Measurements from ENCODE around the gene FHAD1. TPM values are rescaled to one million over a fixed set of nuclear protein-coding genes. Genes with fewer than 3 reads are reported as not detected.

FHAD1 gene
- total RNA-seq, 1 experiment from 2014 or later, result 1.9 TPM

- no peak overlapping the region for H3K56ac ChIP-seq (ENCODE audit: insufficient read length, low read depth, low read length)
- H3K79me2 ChIP-seq (ENCODE audit: insufficient read depth, low read length), result no peaks in the 10 kb centered on the region
- Mint-ChIP-seq H3K36me3 (ENCODE audit: insufficient read depth in 1 of 3, low read depth in 3 of 3) (no peaks in the 10 kb centered on the region; a peak in 1 of 7 replicates), H3K9me3 (peaks cover 0 to 7% of the 10 kb centered on the region in 2 experiments; a peak in 3 of 5 replicates), H3K27ac (no peak overlapping the region), H3K4me3 (peak overlapping the region in 1 of 2 experiments; percentile 35; a peak in 1 of 5 replicates), H3K4me1 (peaks cover 21 to 22% of the 10 kb centered on the region in 2 experiments), H3K27me3 (ENCODE audit: low read depth) (peaks cover 12% of the 10 kb centered on the region)
- H2AFZ ChIP-seq (ENCODE audit: low read length), result no peak overlapping the region
- H3K9ac ChIP-seq (ENCODE audit: extremely low read depth, insufficient read length, low read length), result no peak overlapping the region
- no peak overlapping the region for H3K4me2 ChIP-seq (ENCODE audit: insufficient read depth, insufficient read length, low read length)
- no peak overlapping the region for H3K27ac ChIP-seq (ENCODE audit: insufficient read length, low read depth, low read length)
- H2BK120ac ChIP-seq (ENCODE audit: low read depth, low read length, poor library complexity, severe bottlenecking), result no peak overlapping the region
- no peak overlapping the region for H3K18ac ChIP-seq (ENCODE audit: insufficient read length, low read depth, low read length)
- H3K4ac ChIP-seq (ENCODE audit: low read depth, low read length), result no peak overlapping the region
- H2BK5ac ChIP-seq (ENCODE audit: insufficient read length, low read length), result no peak overlapping the region
- H4K20me1 ChIP-seq (ENCODE audit: control insufficient read depth, insufficient read depth, insufficient read length), result no peaks in the 10 kb centered on the region
- no peak overlapping the region for H3T11ph ChIP-seq (ENCODE audit: low read length)
- no peak overlapping the region for H2AK5ac ChIP-seq (ENCODE audit: insufficient read length, low read length)
- no peak overlapping the region for H3K23ac ChIP-seq (ENCODE audit: insufficient read length, low read depth, low read length)
- no peaks in the 10 kb centered on the region for H3K27me3 ChIP-seq (ENCODE audit: insufficient read depth, low read length)
- H2BK15ac ChIP-seq (ENCODE audit: low read depth, low read length), result no peak overlapping the region
- no peaks in the 10 kb centered on the region for H3K9me3 ChIP-seq (ENCODE audit: control insufficient read depth, low read depth, low read length)
- no peak overlapping the region for H4K8ac ChIP-seq (replicated peaks; ENCODE audit: insufficient read length, low read depth, low read length)
- no peak overlapping the region for H2BK12ac ChIP-seq (ENCODE audit: insufficient read length, low read depth, low read length)
- no peaks in the 10 kb centered on the region for H3K23me2 ChIP-seq (ENCODE audit: insufficient read length, low read depth, low read length, poor library complexity, severe bottlenecking)
- no peak overlapping the region for H2BK20ac ChIP-seq (ENCODE audit: low read depth, low read length, poor library complexity, severe bottlenecking)
- H3K14ac ChIP-seq (ENCODE audit: insufficient read depth, low read length), result no peak overlapping the region
- H3K79me1 ChIP-seq (ENCODE audit: insufficient read depth, low read depth, low read length, poor library complexity, severe bottlenecking), result no peaks in the 10 kb centered on the region
- TF ChIP-seq CTCF (conservative IDR thresholded peaks at IDR 0.05), result no peak
- no peak overlapping the region for H4K91ac ChIP-seq (ENCODE audit: insufficient read length, low read depth, low read length)
- H4K5ac ChIP-seq (ENCODE audit: insufficient read length, low read depth, low read length), result no peak overlapping the region
- WGBS (ENCODE audit: extremely low coverage, insufficient read length, low lambda C conversion rate), result no CpG with 5 or more reads among the region's 14 CpGs
- no peak for DNase-seq
- H3K4me1 ChIP-seq (ENCODE audit: insufficient read depth, low read length), result peaks cover 7% of the 10 kb centered on the region; the same call in 1 of the 2 replicates
Measured at GRCh38 chr1:15322648-15323350, 75.8 kb downstream of the FHAD1 start.
